ENCODE measurements around the gene WASF3. TPM values are rescaled to one million over a fixed set of nuclear protein-coding genes. Genes with fewer than 3 reads are reported as not detected.

WASF3 gene
- total RNA-seq, 4 donors from 2014 or later: 22.9 to 50.8 (median 47.9) TPM

DNA sequence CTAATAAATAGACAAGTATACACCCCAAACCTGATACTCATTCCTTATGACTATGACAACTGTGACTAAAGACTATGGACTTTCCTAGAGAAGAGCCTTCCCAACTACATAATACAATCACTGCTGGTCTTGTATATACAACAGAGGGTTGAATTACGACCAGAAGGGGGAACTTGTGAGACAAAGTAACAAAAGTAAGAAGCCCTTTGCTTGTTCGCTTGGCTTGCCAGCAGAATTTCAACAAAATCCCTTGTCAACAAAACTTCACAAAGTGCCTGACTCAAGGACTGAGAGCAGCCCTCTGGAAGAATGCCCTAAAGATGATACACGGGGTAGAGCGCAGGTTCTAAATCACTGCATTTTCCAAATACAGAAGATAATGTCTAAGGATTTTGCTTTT lies 99.4 kb downstream of the WASF3 start:
- DNase-seq (ENCODE audit: low spot score) (no peak), ATAC-seq (ENCODE audit: low FRiP score) (peak; percentile 60)
- TF ChIP-seq CTCF (IDR thresholded peaks at IDR 0.05): no peak

GRCh38 chr13:26658448-26659385 lies 101.2 kb downstream of the WASF3 start:
- no peak for ATAC-seq (ENCODE audit: low FRiP score)
- TF ChIP-seq CTCF (IDR thresholded peaks at IDR 0.05): no peak

GRCh38 chr13:26660185-26660584 lies 102.7 kb downstream of the WASF3 start:
- no peak for TF ChIP-seq CTCF (IDR thresholded peaks at IDR 0.05)
- DNase-seq (ENCODE audit: low spot score) (no peak), ATAC-seq (ENCODE audit: low FRiP score) (no peak)

More at GRCh38 chr13:26658448-26659385, 101.2 kb downstream of the WASF3 start:
- DNase-seq (ENCODE audit: low spot score): no peak

DNA sequence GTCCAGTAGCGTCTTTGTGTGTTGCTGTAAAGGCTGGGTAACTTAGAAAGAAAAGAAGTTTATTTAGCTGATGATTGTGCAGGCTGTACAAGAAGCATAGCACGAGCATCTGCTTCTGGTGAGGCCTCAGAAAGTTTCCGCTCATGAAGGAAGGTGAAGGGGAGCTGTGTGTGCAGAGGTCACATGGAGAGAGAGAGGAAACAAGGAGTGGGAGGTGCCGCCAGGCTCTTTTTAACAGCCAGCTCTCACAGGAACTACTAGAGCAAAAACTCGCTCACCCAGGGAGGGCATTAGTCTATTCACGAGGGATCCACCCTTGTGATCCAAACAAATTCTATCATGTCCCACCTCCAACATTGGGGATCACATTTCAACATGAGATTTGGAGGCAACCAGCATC lies 103.3 kb downstream of the WASF3 start:
- DNase-seq (ENCODE audit: low spot score) (no peak), ATAC-seq (ENCODE audit: low FRiP score) (no peak)
- TF ChIP-seq CTCF (IDR thresholded peaks at IDR 0.05): no peak

- TF ChIP-seq CTCF (IDR thresholded peaks at IDR 0.05): no peak
- ATAC-seq (ENCODE audit: low FRiP score) (peak; percentile 55), DNase-seq (ENCODE audit: low spot score) (no peak)
Measured at GRCh38 chr13:26663791-26664190, 106.3 kb downstream of the WASF3 start.

DNA sequence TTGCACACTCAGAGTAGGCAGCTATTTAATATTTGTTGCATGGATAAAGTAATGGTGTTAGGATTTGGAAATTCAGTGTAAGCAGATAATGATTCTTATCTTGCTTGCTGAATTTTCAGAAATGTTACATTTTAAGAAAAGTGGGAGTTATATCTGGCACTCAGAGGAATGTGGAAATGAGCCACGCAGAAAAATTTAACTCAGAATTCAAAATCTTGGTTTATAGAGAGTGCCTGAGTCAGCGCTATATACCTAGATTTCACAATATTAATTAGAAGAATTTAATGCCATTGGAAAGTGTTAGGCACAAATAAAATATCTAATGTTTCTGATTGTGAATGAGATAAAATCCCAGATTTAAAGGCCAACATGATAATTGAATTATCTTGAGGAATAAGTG lies 106.8 kb downstream of the WASF3 start:
- DNase-seq (ENCODE audit: low spot score) (no peak), ATAC-seq (ENCODE audit: low FRiP score) (peak; percentile 53)
- TF ChIP-seq CTCF (IDR thresholded peaks at IDR 0.05): no peak

GRCh38 chr13:26664876-26665275 lies 107.4 kb downstream of the WASF3 start:
- DNase-seq (ENCODE audit: low spot score): no peak
- no peak for ATAC-seq (ENCODE audit: low FRiP score)
- no peak for TF ChIP-seq CTCF (IDR thresholded peaks at IDR 0.05)

Data from omental fat pad (tissue), 4 donors.